CD4-positive, alpha-beta T cell (primary cell): Measurements from ENCODE around the gene ARHGEF37. TPM values are rescaled to one million over a fixed set of nuclear protein-coding genes. Genes with fewer than 3 reads are reported as not detected.

Source experiments
- ATAC-seq: fragments of 200-7000 bp; cut with Tn5 transposase; one replicate; pipeline ENCODE4 v1.10.0; 2022; ENCODE audit warnings: mild to moderate bottlenecking; ENCODE audit not compliant: poor library complexity
- CTCF ChIA-PET: fragments of 350-600 bp; sonication (Branson Sonifier 250); formaldehyde crosslinking; loops from one replicate; lab custom pipeline; 2021; ENCODE audit warnings: antibody characterized with exemption, inconsistent platforms; lab: Charles Lee
- POLR2A ChIA-PET: fragments of 350-600 bp; sonication (Branson Sonifier 250); formaldehyde crosslinking; loops from one replicate; lab custom pipeline; 2021; ENCODE audit warnings: antibody characterized with exemption, inconsistent platforms; lab: Charles Lee
- DNase-seq, 14 experiments: peaks; one replicate each; pipeline ENCODE4 v3.0.0-alpha.2; 2013 to 2020; ENCODE audit warnings: mixed read lengths in 2 of 14
- H3K27ac ChIP-seq, 2 donors: one replicate each; pipeline versions ENCODE4 v1.5.1 to v1.7.0; 2013; ENCODE audit warnings: low read length in 2 of 2, low read depth in 1 of 2, mild to moderate bottlenecking in 1 of 2
- H3K27me3 ChIP-seq, 2 experiments: 1 replicate in 1 of 2; 2 replicates in 1 of 2; pipeline versions ENCODE4 v1.6.1 to v1.7.0; 2013; ENCODE audit warnings: low read length in 2 of 2, control low read depth in 1 of 2, mild to moderate bottlenecking in 1 of 2, moderate library complexity in 1 of 2; ENCODE audit not compliant: insufficient read depth in 2 of 2, control insufficient read depth in 1 of 2
- H3K36me3 ChIP-seq: one replicate; pipeline ENCODE4 v1.6.1; 2013; ENCODE audit warnings: low read length, control low read depth; ENCODE audit not compliant: insufficient read depth
- H3K4me1 ChIP-seq: one replicate; pipeline ENCODE4 v1.6.1; 2013; ENCODE audit warnings: low read length, control low read depth; ENCODE audit not compliant: insufficient read depth
- H3K4me3 ChIP-seq: one replicate; pipeline ENCODE4 v1.5.1; 2013; ENCODE audit warnings: mild to moderate bottlenecking, low read length, moderate library complexity
- H3K9me3 ChIP-seq, 2 experiments: 1 replicate in 1 of 2; 2 replicates in 1 of 2; pipeline versions ENCODE4 v1.6.1 to v1.7.0; 2013; ENCODE audit warnings: low read length in 2 of 2, mild to moderate bottlenecking in 2 of 2, control low read depth in 1 of 2, moderate library complexity in 1 of 2; ENCODE audit not compliant: control insufficient read depth in 1 of 2, insufficient read depth in 1 of 2
- H3K27ac Mint-ChIP-seq: one replicate; pipeline ENCODE4 v1.8.0; 2020; ENCODE audit warnings: mixed read lengths
- H3K27me3 Mint-ChIP-seq: one replicate; pipeline ENCODE4 v1.8.0; 2021; ENCODE audit warnings: mixed read lengths
- H3K36me3 Mint-ChIP-seq: one replicate; pipeline ENCODE4 v1.8.0; 2021; ENCODE audit warnings: low read depth, mixed read lengths
- H3K4me1 Mint-ChIP-seq: one replicate; pipeline ENCODE4 v1.8.0; 2021; ENCODE audit warnings: low read depth, mixed read lengths
- H3K4me3 Mint-ChIP-seq: one replicate; pipeline ENCODE4 v1.8.0; 2020; ENCODE audit warnings: mild to moderate bottlenecking, mixed read lengths
- H3K9me3 Mint-ChIP-seq: one replicate; pipeline ENCODE4 v1.8.0; 2020; ENCODE audit warnings: mixed read lengths
- intact Hi-C, 2 experiments: fragments of 100-400 bp; cut with DNase I in 1 of 2; cut with micrococcal nuclease in 1 of 2; formaldehyde crosslinking; loops; one replicate each; pipeline versions ENCODE4 v1.15.1 to v1.9.0; 2023 to 2025; cut with DNase I, micrococcal nuclease
- total RNA-seq, 174 experiments: library from RNA in 2 of 174; stranded (reverse) in 2 of 174; gene quantifications; one replicate each; pipeline ENCODE4 v1.2.3 and lab custom pipeline; 2021 to 2026
- TF ChIP-seq, protein P1 (sequence below): fragments of 200-600 bp; IDR thresholded peaks from one replicate; pipeline ENCODE4 v1.8.0; 2022; ENCODE audit warnings: antibody characterized with exemption, mild to moderate bottlenecking

ARHGEF37 gene
- total RNA-seq, 2 experiments from 2014 or later = 0.41 TPM; not detected in 1

DNA sequence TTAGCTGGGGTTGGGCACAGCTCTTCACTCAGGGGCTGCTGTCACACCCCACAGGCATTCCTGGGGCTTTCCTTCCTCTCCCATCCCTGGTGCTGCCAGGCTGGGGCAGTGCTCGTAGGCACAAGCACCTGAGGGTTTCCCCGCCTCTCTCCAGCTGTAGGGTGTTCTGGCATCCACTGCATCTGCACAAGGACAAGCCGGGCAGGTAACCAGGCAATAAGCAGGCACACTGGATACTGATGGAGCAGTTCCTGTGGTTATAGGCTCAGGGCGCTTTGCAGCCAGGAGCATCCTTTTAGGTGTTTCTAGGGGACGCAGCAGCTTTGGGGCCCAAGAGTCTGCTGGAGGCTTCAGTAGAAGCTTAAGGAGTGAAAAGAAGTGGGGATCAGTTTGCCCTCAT, 56.8 kb downstream of the ARHGEF37 start:
- Mint-ChIP-seq H3K4me3 (no peak overlapping the region), H3K36me3 (no peaks in the 10 kb centered on the region)
- intact Hi-C loops = loop anchor here in 1 of 2 experiments (5.0 kb wide), 1 partner anchor 579 kb away; no protein-coding TSS in a partner anchor

DNA sequence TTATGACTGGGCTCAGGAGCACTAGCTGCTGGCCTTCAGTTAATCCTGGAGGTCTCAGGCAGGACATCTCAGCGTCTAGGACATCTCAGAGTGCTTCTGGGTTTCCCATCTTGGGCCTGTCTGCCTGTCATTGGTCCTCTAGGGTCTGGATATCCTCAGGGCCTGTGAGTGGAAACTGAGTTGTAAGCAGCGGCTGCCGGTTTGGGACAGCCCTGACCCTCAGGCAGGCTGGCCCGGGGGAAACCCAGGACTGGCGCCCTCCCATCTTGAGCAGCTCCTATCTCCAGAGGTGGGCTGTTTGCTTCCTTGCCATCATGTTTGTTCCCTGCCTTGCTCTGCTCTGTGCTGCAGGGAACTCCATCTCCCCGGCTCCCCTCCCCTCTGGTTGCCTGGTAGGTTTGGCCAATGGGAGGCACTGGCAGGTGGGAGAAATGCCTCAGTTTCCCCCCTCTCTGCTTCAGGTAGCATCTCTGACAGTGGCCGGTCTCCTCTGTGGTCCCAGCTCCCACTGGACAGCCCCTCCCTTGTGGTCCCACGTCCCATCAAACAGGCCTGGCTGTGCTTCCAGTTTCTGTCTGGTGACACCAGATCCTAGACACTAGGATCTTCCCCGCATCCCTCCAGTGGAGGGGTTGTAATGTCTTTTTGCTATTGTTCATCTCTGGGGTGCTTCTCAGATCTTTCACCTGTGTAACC, 57.4 kb downstream of the ARHGEF37 start:
- H3K27ac ChIP-seq = no peak overlapping the region
- no peaks in the 10 kb centered on the region for H3K9me3 Mint-ChIP-seq
- TF ChIP-seq, protein P1, sequence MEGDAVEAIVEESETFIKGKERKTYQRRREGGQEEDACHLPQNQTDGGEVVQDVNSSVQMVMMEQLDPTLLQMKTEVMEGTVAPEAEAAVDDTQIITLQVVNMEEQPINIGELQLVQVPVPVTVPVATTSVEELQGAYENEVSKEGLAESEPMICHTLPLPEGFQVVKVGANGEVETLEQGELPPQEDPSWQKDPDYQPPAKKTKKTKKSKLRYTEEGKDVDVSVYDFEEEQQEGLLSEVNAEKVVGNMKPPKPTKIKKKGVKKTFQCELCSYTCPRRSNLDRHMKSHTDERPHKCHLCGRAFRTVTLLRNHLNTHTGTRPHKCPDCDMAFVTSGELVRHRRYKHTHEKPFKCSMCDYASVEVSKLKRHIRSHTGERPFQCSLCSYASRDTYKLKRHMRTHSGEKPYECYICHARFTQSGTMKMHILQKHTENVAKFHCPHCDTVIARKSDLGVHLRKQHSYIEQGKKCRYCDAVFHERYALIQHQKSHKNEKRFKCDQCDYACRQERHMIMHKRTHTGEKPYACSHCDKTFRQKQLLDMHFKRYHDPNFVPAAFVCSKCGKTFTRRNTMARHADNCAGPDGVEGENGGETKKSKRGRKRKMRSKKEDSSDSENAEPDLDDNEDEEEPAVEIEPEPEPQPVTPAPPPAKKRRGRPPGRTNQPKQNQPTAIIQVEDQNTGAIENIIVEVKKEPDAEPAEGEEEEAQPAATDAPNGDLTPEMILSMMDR = no peak
- H3K4me3 ChIP-seq = no peak overlapping the region
- POLR2A ChIA-PET = no interaction called here
- no peaks in the 10 kb centered on the region for H3K36me3 ChIP-seq
- H3K4me3 Mint-ChIP-seq = no peak overlapping the region
- no peaks in the 10 kb centered on the region for H3K27me3 Mint-ChIP-seq
- H3K9me3 ChIP-seq = no peaks in the 10 kb centered on the region
- intact Hi-C loops = loop anchor here in 1 of 2 experiments (5.0 kb wide), 1 partner anchor 579 kb away; no protein-coding TSS in a partner anchor
- H3K4me1 ChIP-seq = peaks cover 2% of the 10 kb centered on the region
- DNase-seq (no peak), ATAC-seq (no peak)
- H3K4me1 Mint-ChIP-seq = no peaks in the 10 kb centered on the region
- no peaks in the 10 kb centered on the region for H3K36me3 Mint-ChIP-seq
- no peaks in the 10 kb centered on the region for H3K27me3 ChIP-seq
- CTCF ChIA-PET = interaction anchor here (1.9 kb wide), 1 partner anchor 189 kb away, joined by 5 read pairs; no protein-coding TSS in a partner anchor
- no peak overlapping the region for H3K27ac Mint-ChIP-seq

More for the DNA sequence above, 56.8 kb downstream of the ARHGEF37 start:
- peaks cover 2% of the 10 kb centered on the region for H3K4me1 ChIP-seq
- no peaks in the 10 kb centered on the region for H3K36me3 ChIP-seq
- TF ChIP-seq, protein P1 = no peak
- Mint-ChIP-seq H3K9me3 (no peaks in the 10 kb centered on the region), H3K27ac (no peak overlapping the region), H3K27me3 (no peaks in the 10 kb centered on the region), H3K4me1 (no peaks in the 10 kb centered on the region)
- no peaks in the 10 kb centered on the region for H3K27me3 ChIP-seq
- no peak overlapping the region for H3K4me3 ChIP-seq
- H3K9me3 ChIP-seq = no peaks in the 10 kb centered on the region
- DNase-seq (no peak), ATAC-seq (no peak)
- ChIA-PET CTCF (interaction anchor here (1.9 kb wide), 1 partner anchor 190 kb away, joined by 5 read pairs; no protein-coding TSS in a partner anchor), POLR2A (no interaction called here)
- H3K27ac ChIP-seq = no peak overlapping the region

DNA sequence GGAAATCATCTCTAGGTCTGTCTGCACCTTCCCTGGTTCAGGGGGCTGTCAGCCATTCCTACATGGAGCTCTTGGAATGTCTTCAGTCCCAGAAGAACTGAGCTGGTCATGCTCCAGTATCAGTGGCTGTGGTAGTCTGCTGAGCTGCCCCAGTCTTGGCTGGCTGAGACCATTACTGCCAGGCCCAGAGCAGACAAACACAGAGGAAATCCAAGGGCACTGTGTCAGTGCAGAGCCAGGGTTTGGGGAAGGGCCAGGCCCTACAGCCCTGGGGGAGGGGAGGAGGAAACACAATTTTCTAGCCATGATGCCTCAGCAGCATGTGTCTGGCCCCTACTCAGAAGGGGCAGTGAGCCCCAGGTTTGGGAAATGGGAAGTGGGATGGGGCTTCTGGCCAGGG, 58.4 kb downstream of the ARHGEF37 start:
- intact Hi-C loops = loop anchor here in 1 of 2 experiments (5.0 kb wide), 1 partner anchor 578 kb away; no protein-coding TSS in a partner anchor
- no peak overlapping the region for H3K4me3 Mint-ChIP-seq
- Histone ChIP-seq H3K27ac (no peak overlapping the region), H3K36me3 (no peaks in the 10 kb centered on the region), H3K4me1 (peaks cover 2% of the 10 kb centered on the region), H3K27me3 (no peaks in the 10 kb centered on the region), H3K4me3 (no peak overlapping the region), H3K9me3 (no peaks in the 10 kb centered on the region)
- CTCF ChIA-PET = interaction anchor here (1.9 kb wide), 2 partner anchors 188 to 213 kb away, joined by 5 to 6 read pairs; no protein-coding TSS in a partner anchor
- TF ChIP-seq, protein P1 = no peak
- no peaks in the 10 kb centered on the region for H3K9me3 Mint-ChIP-seq
- H3K27me3 Mint-ChIP-seq = no peaks in the 10 kb centered on the region
- POLR2A ChIA-PET = no interaction called here
- no peaks in the 10 kb centered on the region for H3K36me3 Mint-ChIP-seq
- no peaks in the 10 kb centered on the region for H3K4me1 Mint-ChIP-seq
- no peak for DNase-seq
- no peak for ATAC-seq
- no peak overlapping the region for H3K27ac Mint-ChIP-seq
